H1 (cell line): ENCODE data around the gene LPCAT1. TPM values are rescaled to one million over a fixed set of nuclear protein-coding genes. Genes with fewer than 3 reads are reported as not detected.

Experiments used
- CTBP2 ChIP-seq: IDR thresholded peaks from 2 replicates; pipeline ENCODE4 v1.7.0; 2011; ENCODE audit warnings: borderline replicate concordance, mild to moderate bottlenecking, moderate library complexity, mixed read lengths, low read length; ENCODE audit not compliant: insufficient read depth, insufficient read length
- SIN3A ChIP-seq, 2 experiments: IDR thresholded peaks in 1 of 2; conservative IDR thresholded peaks in 1 of 2; 2 replicates each; pipeline ENCODE4 v1.6.1; 2011 to 2012; ENCODE audit warnings: low read length in 2 of 2, improper control_type of control experiment in 1 of 2, low read depth in 1 of 2, mild to moderate bottlenecking in 1 of 2
- SP4 ChIP-seq: IDR thresholded peaks from 2 replicates; pipeline ENCODE4 v1.6.1; 2012; ENCODE audit warnings: low read length, inconsistent platforms
- polyA plus RNA-seq, 7 experiments: library from polyadenylated mRNA; depleted of rRNA in 3 of 7; stranded (reverse) in 5 of 7; unstranded in 2 of 7; fragments of >200 nt in 5 of 7; fragments of 200-250 nt in 2 of 7; gene quantifications; 1 replicate in 5 of 7; 2 replicates in 1 of 7; 4 replicates in 1 of 7; pipeline versions ENCODE4 v1.2.1 to v1.2.3, GENCODE V29; 2011 to 2013; ENCODE audit warnings: missing spikeins in 2 of 7, mixed read lengths in 2 of 7
- total RNA-seq: library from RNA; stranded (reverse); fragmentation: NEBNext Ultra II Directional; extraction: Animal tissue kit (Norgen Biotek cat#: 25700); gene quantifications from 2 replicates; pipeline ENCODE4 v1.2.1, GENCODE V29; 2021

The LPCAT1 gene
- total and polyA plus RNA-seq, 2 of the 8 experiments (the other 6 are each of a cell fraction or from before 2014, with no cell fraction given), result 107 to 260 TPM

DNA sequence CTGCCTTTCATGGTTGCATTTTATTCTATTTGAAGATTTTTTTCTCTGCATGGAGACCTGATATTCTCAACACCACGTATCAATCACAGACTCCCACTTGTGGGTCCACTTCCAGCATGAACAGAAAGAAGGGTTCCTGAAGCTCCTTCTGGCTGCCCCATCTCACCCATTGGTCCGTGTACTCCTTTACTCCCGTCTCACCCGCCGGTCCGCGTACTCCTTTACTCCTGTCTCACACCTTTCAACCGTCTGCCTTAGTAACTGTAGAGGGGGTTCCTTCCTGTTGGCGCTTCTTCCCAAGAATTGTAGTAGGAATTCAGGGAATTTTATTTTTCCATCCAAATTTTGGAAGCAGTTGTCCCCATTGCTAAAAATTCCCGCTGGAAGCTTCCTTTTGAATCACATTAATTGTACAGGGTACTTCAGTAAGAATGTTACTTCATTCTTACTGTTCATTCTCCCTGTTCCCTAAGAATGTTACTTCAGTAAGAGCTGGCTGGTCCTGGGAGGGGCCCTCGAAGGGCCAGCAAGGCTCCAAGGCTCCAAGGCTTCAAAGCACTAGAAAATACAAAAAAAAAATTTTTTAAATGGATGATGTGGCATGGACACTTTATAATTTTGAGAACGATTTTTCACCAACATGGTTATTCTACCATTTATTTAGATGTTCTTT is 3.9 kb upstream of the LPCAT1 start (continued):
- TF ChIP-seq SIN3A (conservative IDR thresholded peaks at IDR 0.05 in 1 of 2, IDR thresholded peaks at IDR 0.05 in 1 of 2; ENCODE audit: low read depth in 1 of 2, low read length in 2 of 2) (no peak), CTBP2 (no peak), SP4 (no peak)
